H9 (cell line): Measurements from ENCODE around the gene ZNF10. TPM values are rescaled to one million over a fixed set of nuclear protein-coding genes. Genes with fewer than 3 reads are reported as not detected.

Source experiments
- DNase-seq: peaks from one replicate; pipeline ENCODE4 v3.0.0-alpha.2; 2017
- H2AFZ ChIP-seq: one replicate; pipeline ENCODE4 v1.6.1; 2013; ENCODE audit warnings: mild to moderate bottlenecking, low read length, control low read depth, moderate library complexity
- H2AK5ac ChIP-seq: 2 replicates; pipeline ENCODE4 v1.6.1; 2013; ENCODE audit warnings: low read length, control low read depth, mixed read lengths; ENCODE audit not compliant: insufficient read length
- H2BK120ac ChIP-seq: one replicate; pipeline ENCODE4 v1.6.1; 2013; ENCODE audit warnings: low read depth, mild to moderate bottlenecking, low read length, control low read depth, inconsistent platforms; ENCODE audit not compliant: poor library complexity, severe bottlenecking
- H2BK12ac ChIP-seq: 2 replicates; pipeline ENCODE4 v1.6.1; 2013; ENCODE audit warnings: low read length, control low read depth, mixed read lengths, low read depth; ENCODE audit not compliant: insufficient read length
- H2BK15ac ChIP-seq: 2 replicates; pipeline ENCODE4 v1.6.1; 2013; ENCODE audit warnings: low read depth, low read length, control low read depth
- H2BK20ac ChIP-seq: one replicate; pipeline ENCODE4 v1.6.1; 2013; ENCODE audit warnings: low read depth, mild to moderate bottlenecking, low read length, control low read depth, inconsistent platforms; ENCODE audit not compliant: poor library complexity, severe bottlenecking
- H2BK5ac ChIP-seq: 2 replicates; pipeline ENCODE4 v1.6.1; 2013; ENCODE audit warnings: low read length, control low read depth, mixed read lengths; ENCODE audit not compliant: insufficient read length
- H3K14ac ChIP-seq: 2 replicates; pipeline ENCODE4 v1.6.1; 2013; ENCODE audit warnings: low read length, control low read depth; ENCODE audit not compliant: insufficient read depth
- H3K18ac ChIP-seq: 2 replicates; pipeline ENCODE4 v1.6.1; 2013; ENCODE audit warnings: low read depth, mild to moderate bottlenecking, mixed read lengths, low read length, control low read depth; ENCODE audit not compliant: insufficient read length
- H3K23ac ChIP-seq: 2 replicates; pipeline ENCODE4 v1.6.1; 2013; ENCODE audit warnings: low read length, control low read depth, mixed read lengths, low read depth; ENCODE audit not compliant: insufficient read length
- H3K23me2 ChIP-seq: 2 replicates; pipeline ENCODE4 v1.6.1; 2013; ENCODE audit warnings: low read depth, mild to moderate bottlenecking, mixed read lengths, low read length, control low read depth; ENCODE audit not compliant: insufficient read length, poor library complexity, severe bottlenecking
- H3K27ac ChIP-seq: 2 replicates; pipeline ENCODE4 v1.5.1; 2013; ENCODE audit warnings: low read length, control low read depth, mixed read lengths, low read depth; ENCODE audit not compliant: insufficient read length
- H3K27me3 ChIP-seq: 2 replicates; pipeline ENCODE4 v1.6.1; 2013; ENCODE audit warnings: low read length, control low read depth, inconsistent platforms; ENCODE audit not compliant: insufficient read depth
- H3K4ac ChIP-seq: 2 replicates; pipeline ENCODE4 v1.6.1; 2013; ENCODE audit warnings: low read depth, mild to moderate bottlenecking, control low read depth, inconsistent platforms, low read length, moderate library complexity
- H3K4me1 ChIP-seq: 2 replicates; pipeline ENCODE4 v1.6.1; 2013; ENCODE audit warnings: low read length, control low read depth, inconsistent platforms; ENCODE audit not compliant: insufficient read depth
- H3K4me2 ChIP-seq: 2 replicates; pipeline ENCODE4 v1.6.1; 2013; ENCODE audit warnings: low read length, control low read depth, mixed read lengths; ENCODE audit not compliant: insufficient read length, insufficient read depth
- H3K56ac ChIP-seq: 2 replicates; pipeline ENCODE4 v1.6.1; 2013; ENCODE audit warnings: low read depth, mild to moderate bottlenecking, mixed read lengths, low read length, control low read depth; ENCODE audit not compliant: insufficient read length
- H3K79me1 ChIP-seq: 2 replicates; pipeline ENCODE4 v1.6.1; 2013; ENCODE audit warnings: low read depth, mild to moderate bottlenecking, moderate library complexity, low read length, control low read depth, inconsistent platforms; ENCODE audit not compliant: insufficient read depth, poor library complexity, severe bottlenecking
- H3K79me2 ChIP-seq: 2 replicates; pipeline ENCODE4 v1.6.1; 2013; ENCODE audit warnings: low read length, control low read depth, inconsistent platforms; ENCODE audit not compliant: insufficient read depth
- H3K9ac ChIP-seq: 2 replicates; pipeline ENCODE4 v1.6.1; 2013; ENCODE audit warnings: low read length, control low read depth, mixed read lengths; ENCODE audit not compliant: insufficient read length; ENCODE audit errors: extremely low read depth
- H3K9me3 ChIP-seq: one replicate; pipeline ENCODE4 v1.6.1; 2013; ENCODE audit warnings: low read depth, low read length, inconsistent platforms; ENCODE audit not compliant: control insufficient read depth
- H3T11ph ChIP-seq: one replicate; pipeline ENCODE4 v1.6.1; 2013; ENCODE audit warnings: mild to moderate bottlenecking, low read length, control low read depth, inconsistent platforms
- H4K20me1 ChIP-seq: one replicate; pipeline ENCODE4 v1.6.1; 2013; ENCODE audit not compliant: control insufficient read depth, insufficient read length, insufficient read depth
- H4K5ac ChIP-seq: 2 replicates; pipeline ENCODE4 v1.6.1; 2013; ENCODE audit warnings: low read depth, mild to moderate bottlenecking, mixed read lengths, low read length, control low read depth; ENCODE audit not compliant: insufficient read length
- H4K8ac ChIP-seq: replicated peaks from 2 replicates; pipeline ENCODE4 v1.6.1; 2013; ENCODE audit warnings: low read length, control low read depth, mixed read lengths, low read depth; ENCODE audit not compliant: insufficient read length
- H4K91ac ChIP-seq: 2 replicates; pipeline ENCODE4 v1.6.1; 2013; ENCODE audit warnings: low read depth, mild to moderate bottlenecking, moderate library complexity, mixed read lengths, low read length, control low read depth; ENCODE audit not compliant: insufficient read length
- H3K27ac Mint-ChIP-seq, 3 experiments: 2 replicates in 2 of 3; 3 replicates in 1 of 3; pipeline ENCODE4 v1.8.0; 2020 to 2021; ENCODE audit warnings: mixed read lengths in 3 of 3, mild to moderate bottlenecking in 1 of 3, moderate library complexity in 1 of 3
- H3K27me3 Mint-ChIP-seq: 2 replicates; pipeline ENCODE4 v1.8.0; 2021; ENCODE audit warnings: low read depth, mild to moderate bottlenecking, moderate library complexity, mixed read lengths
- H3K36me3 Mint-ChIP-seq, 3 experiments: 2 replicates in 2 of 3; 3 replicates in 1 of 3; pipeline ENCODE4 v1.8.0; 2020 to 2021; ENCODE audit warnings: low read depth in 3 of 3, mixed read lengths in 3 of 3; ENCODE audit not compliant: insufficient read depth in 1 of 3
- H3K4me1 Mint-ChIP-seq, 2 experiments: 2 replicates each; pipeline ENCODE4 v1.8.0; 2020; ENCODE audit warnings: mixed read lengths in 2 of 2
- H3K4me3 Mint-ChIP-seq, 2 experiments: 2 replicates in 1 of 2; 3 replicates in 1 of 2; pipeline ENCODE4 v1.8.0; 2020 to 2021; ENCODE audit warnings: mild to moderate bottlenecking in 2 of 2, mixed read lengths in 2 of 2, moderate library complexity in 1 of 2
- H3K9me3 Mint-ChIP-seq, 2 experiments: 2 replicates in 1 of 2; 3 replicates in 1 of 2; pipeline ENCODE4 v1.8.0; 2020; ENCODE audit warnings: mild to moderate bottlenecking in 2 of 2, mixed read lengths in 2 of 2, moderate library complexity in 1 of 2
- CTCF ChIP-seq: fragments of 200-600 bp; sonication (generic); conservative IDR thresholded peaks from 3 replicates; pipeline ENCODE4 v1.8.0; 2021; ENCODE audit warnings: antibody characterized with exemption, mild to moderate bottlenecking
- WGBS: extraction: QIAGEN DNeasy Blood & Tissue Kit; methylation state at CpG from one replicate; pipeline ENCODE4 v1.1.7; 2013; ENCODE audit warnings: missing lambda C conversion rate, low lambda C conversion rate, mixed read lengths; ENCODE audit not compliant: insufficient read length; ENCODE audit errors: extremely low coverage; 5-methylcytosine and 5-hydroxymethylcytosine counted together
- total RNA-seq: library from RNA; stranded (reverse); gene quantifications from 2 replicates; pipeline ENCODE4 v1.2.1, GENCODE V29; 2021

ZNF10 gene
- total RNA-seq, 1 experiment from 2014 or later: 15.3 TPM

GRCh38 chr12:133201888-133202287 is 71.5 kb downstream of the ZNF10 start:
- H2AFZ ChIP-seq: no peak overlapping the region
- no peak for DNase-seq
- no peak overlapping the region for H3K9ac ChIP-seq
- no peak overlapping the region for H3K4me2 ChIP-seq
- H3K4me3 Mint-ChIP-seq: no peak overlapping the region
- H3K79me1 ChIP-seq: no peaks in the 10 kb centered on the region
- H3K27ac Mint-ChIP-seq: no peak overlapping the region
- no peak overlapping the region for H2BK12ac ChIP-seq
- H3K56ac ChIP-seq: no peak overlapping the region
- H3K9me3 ChIP-seq: peaks cover 62% of the 10 kb centered on the region
- H2BK120ac ChIP-seq: no peak overlapping the region
- H3K14ac ChIP-seq: no peak overlapping the region
- H3K4me1 Mint-ChIP-seq: no peaks in the 10 kb centered on the region
- H3K36me3 Mint-ChIP-seq: peaks cover 67 to 77% (median 68%) of the 10 kb centered on the region in 3 experiments
- no peak overlapping the region for H2BK15ac ChIP-seq
- no peak for TF ChIP-seq CTCF
- no peaks in the 10 kb centered on the region for H3K27me3 ChIP-seq
- WGBS: no CpG with 5 or more reads among the region's 2 CpGs
- no peak overlapping the region for H3T11ph ChIP-seq
- H3K23ac ChIP-seq: no peak overlapping the region
- H3K9me3 Mint-ChIP-seq: peaks cover 75 to 76% of the 10 kb centered on the region in 2 experiments
- H3K23me2 ChIP-seq: no peaks in the 10 kb centered on the region
- H3K4ac ChIP-seq: no peak overlapping the region
- H3K27ac ChIP-seq: no peak overlapping the region
- no peak overlapping the region for H4K8ac ChIP-seq
- H2BK20ac ChIP-seq: no peak overlapping the region
- H3K79me2 ChIP-seq: no peaks in the 10 kb centered on the region
- H2AK5ac ChIP-seq: no peak overlapping the region
- peaks cover 16% of the 10 kb centered on the region for H3K27me3 Mint-ChIP-seq
- H4K20me1 ChIP-seq: no peaks in the 10 kb centered on the region
- H2BK5ac ChIP-seq: no peak overlapping the region
- no peak overlapping the region for H4K5ac ChIP-seq
- no peak overlapping the region for H3K18ac ChIP-seq
- no peak overlapping the region for H4K91ac ChIP-seq
- no peaks in the 10 kb centered on the region for H3K4me1 ChIP-seq
